ENCODE results near the gene EPHA1. TPM values are rescaled to one million over a fixed set of nuclear protein-coding genes. Genes with fewer than 3 reads are reported as not detected.
"Not testable (repeated sequence)": the region's sequence is repeated elsewhere in the genome, so short reads cannot be mapped to it uniquely, and the experiment has no call there.

EPHA1 gene
- total and polyA plus RNA-seq, 2 donors: 1.4 to 3.2 TPM

GRCh38 chr7:143444063-143444782, 35.6 kb upstream of the EPHA1 start:
- H3K4me1 ChIP-seq (ENCODE audit: insufficient read depth): no peaks in the 10 kb centered on the region
- no peak overlapping the region for H3K27ac ChIP-seq (ENCODE audit: low read depth)
- no peak overlapping the region for H3K4me3 ChIP-seq (ENCODE audit: low read depth, low read length)
- 91% methylated on average over 6 of the region's 6 CpGs for WGBS
- DNase-seq (ENCODE audit: extremely low spot score): no peak
- no peaks in the 10 kb centered on the region for H3K36me3 ChIP-seq (ENCODE audit: insufficient read depth)

GRCh38 chr7:143443153-143443552, 34.5 kb upstream of the EPHA1 start, which contains the start of gene TAS2R60:
Gene TAS2R60 (plus strand): TSS chr7:143443453. CDS start chr7:143443453, 0 bp downstream.
- 93% methylated on average over 4 of the region's 4 CpGs for WGBS
- Histone ChIP-seq H3K4me1 (ENCODE audit: insufficient read depth) (no peaks in the 10 kb centered on the region), H3K4me3 (ENCODE audit: low read depth, low read length) (no peak within 1 kb of the TSS)

DNA sequence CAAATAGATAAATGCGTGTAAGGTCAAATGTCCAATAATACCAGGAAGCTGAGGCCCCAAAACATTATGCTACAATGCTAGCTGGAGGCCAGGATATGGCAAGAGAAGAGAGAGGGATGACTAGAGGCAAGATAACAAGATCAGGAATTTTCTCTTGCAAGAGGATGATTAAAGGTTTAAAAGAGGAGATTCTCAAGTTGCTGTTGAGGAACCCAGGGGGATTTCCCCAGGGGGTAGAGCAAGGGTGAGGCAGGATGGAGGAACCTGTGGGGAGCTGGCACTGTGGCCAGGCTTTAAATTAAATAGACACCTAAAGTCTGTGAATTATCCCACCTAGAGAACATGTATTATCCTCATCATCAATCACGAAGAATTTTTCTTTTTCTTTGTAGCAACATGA, 31.2 kb upstream of the EPHA1 start:
- Histone ChIP-seq H3K36me3 (ENCODE audit: insufficient read depth) (no peaks in the 10 kb centered on the region), H3K27ac (ENCODE audit: low read depth) (no peak overlapping the region), H3K4me1 (ENCODE audit: insufficient read depth) (no peaks in the 10 kb centered on the region), H3K4me3 (ENCODE audit: low read depth, low read length) (no peak overlapping the region)
- DNase-seq (ENCODE audit: extremely low spot score): no peak
- WGBS: 91% methylated on average over 2 of the region's 2 CpGs

More at GRCh38 chr7:143443153-143443552, 34.5 kb upstream of the EPHA1 start, which contains the start of gene TAS2R60:
- no peak within 1 kb of the TSS for H3K27ac ChIP-seq (ENCODE audit: low read depth)
- DNase-seq (ENCODE audit: extremely low spot score): no peak
- no peaks in the 10 kb centered on the region for H3K36me3 ChIP-seq (ENCODE audit: insufficient read depth)

DNA sequence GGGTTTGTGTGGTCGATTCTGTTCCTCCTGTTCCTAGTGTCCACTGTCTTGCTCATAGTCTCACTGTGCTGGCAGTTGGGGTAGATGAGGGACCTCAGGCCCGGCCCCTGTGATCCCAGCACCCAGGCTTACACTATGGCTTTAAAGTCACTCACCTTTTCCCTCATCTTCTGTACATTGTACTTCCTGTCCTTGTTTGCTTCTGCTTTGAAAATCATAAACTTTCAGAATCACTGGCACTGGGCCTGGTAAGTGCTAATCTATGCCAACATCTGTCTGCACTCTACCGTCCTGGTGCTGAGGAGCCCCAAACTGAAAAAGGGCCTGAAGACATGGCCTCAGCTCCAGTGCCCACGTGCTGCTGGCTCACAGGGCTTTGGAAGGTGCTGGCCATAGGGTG, 28.9 kb upstream of the EPHA1 start:
- 51% methylated on average over 4 of the region's 4 CpGs for WGBS
- no peaks in the 10 kb centered on the region for H3K36me3 ChIP-seq (ENCODE audit: insufficient read depth)
- H3K27ac ChIP-seq (ENCODE audit: low read depth): no peak overlapping the region
- no peaks in the 10 kb centered on the region for H3K4me1 ChIP-seq (ENCODE audit: insufficient read depth)
- no peak for DNase-seq (ENCODE audit: extremely low spot score)
- no peak overlapping the region for H3K4me3 ChIP-seq (ENCODE audit: low read depth, low read length)

DNA sequence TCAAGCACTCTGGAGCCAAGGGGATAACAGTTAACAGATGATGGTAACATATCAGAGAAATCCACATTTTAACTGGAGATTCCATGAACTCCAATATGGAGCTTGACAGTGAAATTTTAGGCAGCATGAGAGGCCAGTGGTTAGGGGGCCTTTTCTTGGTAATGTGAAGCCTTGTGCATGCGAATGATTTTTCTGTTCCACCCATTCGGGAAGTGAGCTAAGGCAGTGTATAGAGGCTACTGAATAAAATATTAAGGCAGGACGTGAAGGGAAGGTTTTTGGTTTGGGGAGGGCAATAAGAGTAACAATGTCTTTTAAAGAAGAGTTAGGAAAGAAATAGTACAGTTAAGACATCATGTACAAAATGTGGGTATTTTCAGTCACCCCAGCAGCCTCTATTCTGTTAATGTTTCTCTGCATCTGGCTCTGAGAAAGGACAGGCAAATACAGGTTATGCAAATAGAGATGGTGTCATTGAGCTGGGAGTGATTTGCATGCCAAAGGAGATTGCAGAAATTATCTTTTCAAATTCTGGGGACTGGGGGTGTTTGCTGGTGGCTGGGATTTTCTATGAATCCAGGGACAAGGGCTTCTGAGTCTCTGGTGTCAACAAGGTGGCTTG, 27.8 kb upstream of the EPHA1 start:
- Histone ChIP-seq H3K4me3 (ENCODE audit: low read depth, low read length) (no peak overlapping the region), H3K36me3 (ENCODE audit: insufficient read depth) (no peaks in the 10 kb centered on the region), H3K27ac (ENCODE audit: low read depth) (no peak overlapping the region), H3K4me1 (ENCODE audit: insufficient read depth) (no peaks in the 10 kb centered on the region)
- no peak for DNase-seq (ENCODE audit: extremely low spot score)
- 88% methylated on average over 3 of the region's 3 CpGs for WGBS

- 91% methylated on average over 2 of the region's 2 CpGs for WGBS
- H3K27ac ChIP-seq (ENCODE audit: low read depth): no peak overlapping the region
- no peaks in the 10 kb centered on the region for H3K4me1 ChIP-seq (ENCODE audit: insufficient read depth)
- no peaks in the 10 kb centered on the region for H3K36me3 ChIP-seq (ENCODE audit: insufficient read depth)
- H3K4me3 ChIP-seq (ENCODE audit: low read depth, low read length): no peak overlapping the region
- DNase-seq (ENCODE audit: extremely low spot score): no peak
Observed at GRCh38 chr7:143435266-143435665, 26.6 kb upstream of the EPHA1 start.

GRCh38 chr7:143434660-143435059, 26.0 kb upstream of the EPHA1 start:
- DNase-seq (ENCODE audit: extremely low spot score): no peak
- no peak overlapping the region for H3K27ac ChIP-seq (ENCODE audit: low read depth)
- no peak overlapping the region for H3K4me3 ChIP-seq (ENCODE audit: low read depth, low read length)
- no peaks in the 10 kb centered on the region for H3K4me1 ChIP-seq (ENCODE audit: insufficient read depth)
- H3K36me3 ChIP-seq (ENCODE audit: insufficient read depth): no peaks in the 10 kb centered on the region
- 53% methylated on average over 9 of the region's 9 CpGs for WGBS

- DNase-seq (ENCODE audit: extremely low spot score): no peak
- Histone ChIP-seq H3K27ac (ENCODE audit: low read depth) (no peak overlapping the region), H3K4me3 (ENCODE audit: low read depth, low read length) (no peak overlapping the region), H3K4me1 (ENCODE audit: insufficient read depth) (no peaks in the 10 kb centered on the region), H3K36me3 (ENCODE audit: insufficient read depth) (no peaks in the 10 kb centered on the region)
- 84% methylated on average over 4 of the region's 4 CpGs for WGBS
Observed at GRCh38 chr7:143433759-143434158, 25.1 kb upstream of the EPHA1 start.

DNA sequence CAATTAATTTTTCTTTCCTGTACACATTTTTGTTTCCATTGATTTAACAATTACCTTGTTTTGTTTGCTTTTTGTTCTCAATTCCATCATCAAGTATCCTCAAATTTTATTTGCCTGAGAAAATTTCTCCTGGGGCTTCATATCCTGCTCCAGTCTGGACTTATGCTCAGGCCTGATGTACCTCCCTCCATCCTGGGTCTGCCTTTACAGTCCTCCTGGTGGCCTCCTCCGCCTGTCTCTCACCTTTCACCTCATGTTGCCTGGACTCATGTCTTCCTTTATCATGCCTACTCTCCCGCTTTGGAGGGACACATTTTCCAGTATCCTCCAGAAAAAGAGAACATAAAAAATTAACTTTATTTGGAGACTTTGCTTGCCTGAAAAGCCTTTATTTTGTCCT, 22.5 kb upstream of the EPHA1 start:
- DNase-seq (ENCODE audit: extremely low spot score): no peak
- WGBS: 44% methylated on average over 2 of the region's 2 CpGs
- Histone ChIP-seq H3K4me1 (ENCODE audit: insufficient read depth) (no peaks in the 10 kb centered on the region), H3K4me3 (ENCODE audit: low read depth, low read length) (no peak overlapping the region), H3K27ac (ENCODE audit: low read depth) (no peak overlapping the region), H3K36me3 (ENCODE audit: insufficient read depth) (no peaks in the 10 kb centered on the region)

- 83% methylated on average over 10 of the region's 10 CpGs for WGBS
- no peak overlapping the region for H3K27ac ChIP-seq (ENCODE audit: low read depth)
- DNase-seq (ENCODE audit: extremely low spot score): no peak
- H3K36me3 ChIP-seq (ENCODE audit: insufficient read depth): no peaks in the 10 kb centered on the region
- no peaks in the 10 kb centered on the region for H3K4me1 ChIP-seq (ENCODE audit: insufficient read depth)
- no peak overlapping the region for H3K4me3 ChIP-seq (ENCODE audit: low read depth, low read length)
Observed at GRCh38 chr7:143429770-143430698, 21.4 kb upstream of the EPHA1 start.

DNA sequence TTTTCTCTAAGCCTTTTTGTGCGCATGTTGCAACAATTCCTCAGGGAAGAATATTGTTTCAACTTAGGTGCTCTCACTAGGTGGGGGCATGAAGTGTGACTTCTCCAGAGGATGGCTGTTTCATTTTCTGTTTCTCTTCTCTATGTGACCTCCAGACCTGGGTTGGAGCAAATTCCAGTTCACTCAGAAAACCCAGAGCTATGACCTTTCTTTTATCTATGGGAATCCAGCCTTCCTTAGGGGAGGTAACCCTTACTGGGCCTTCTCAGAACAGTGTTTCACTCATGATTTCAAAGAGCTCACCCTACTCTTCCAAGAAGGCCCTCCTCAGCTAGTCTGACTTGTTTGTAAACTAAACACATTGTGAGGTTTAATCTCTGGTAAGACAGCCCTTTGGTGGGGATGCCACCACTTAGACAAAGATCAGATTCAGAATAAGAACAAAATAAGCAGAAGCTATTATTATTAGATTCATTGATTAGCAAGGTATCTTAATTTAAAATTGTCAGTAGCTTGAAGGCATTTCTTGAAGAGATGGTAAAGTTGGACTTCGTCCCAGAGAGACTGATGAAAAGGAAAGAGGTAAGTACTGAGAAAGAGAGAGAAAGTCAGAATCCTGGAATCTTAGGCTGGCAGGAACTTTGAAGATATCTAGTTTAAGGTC, 18.0 kb upstream of the EPHA1 start:
- Histone ChIP-seq H3K36me3 (ENCODE audit: insufficient read depth) (no peaks in the 10 kb centered on the region), H3K27ac (ENCODE audit: low read depth) (no peak overlapping the region), H3K4me3 (ENCODE audit: low read depth, low read length) (no peak overlapping the region), H3K4me1 (ENCODE audit: insufficient read depth) (no peaks in the 10 kb centered on the region)
- no peak for DNase-seq (ENCODE audit: extremely low spot score)
- WGBS: 94% methylated on average over 2 of the region's 2 CpGs

GRCh38 chr7:143424476-143424875, 15.8 kb upstream of the EPHA1 start:
- not testable (repeated sequence) for H3K27ac ChIP-seq (ENCODE audit: low read depth); H3K4me1 ChIP-seq (ENCODE audit: insufficient read depth); DNase-seq (ENCODE audit: extremely low spot score); H3K36me3 ChIP-seq (ENCODE audit: insufficient read depth); H3K4me3 ChIP-seq (ENCODE audit: low read depth, low read length)
- WGBS: 94% methylated on average over 34 of the region's 34 CpGs

GRCh38 chr7:143422033-143422432, 13.4 kb upstream of the EPHA1 start:
- no peaks in the 10 kb centered on the region for H3K4me1 ChIP-seq (ENCODE audit: insufficient read depth)
- H3K36me3 ChIP-seq (ENCODE audit: insufficient read depth): no peaks in the 10 kb centered on the region
- WGBS: 94% methylated on average over 3 of the region's 3 CpGs
- no peak for DNase-seq (ENCODE audit: extremely low spot score)
- no peak overlapping the region for H3K4me3 ChIP-seq (ENCODE audit: low read depth, low read length)
- no peak overlapping the region for H3K27ac ChIP-seq (ENCODE audit: low read depth)
